ENCODE results near the gene TPCN2.

DNA sequence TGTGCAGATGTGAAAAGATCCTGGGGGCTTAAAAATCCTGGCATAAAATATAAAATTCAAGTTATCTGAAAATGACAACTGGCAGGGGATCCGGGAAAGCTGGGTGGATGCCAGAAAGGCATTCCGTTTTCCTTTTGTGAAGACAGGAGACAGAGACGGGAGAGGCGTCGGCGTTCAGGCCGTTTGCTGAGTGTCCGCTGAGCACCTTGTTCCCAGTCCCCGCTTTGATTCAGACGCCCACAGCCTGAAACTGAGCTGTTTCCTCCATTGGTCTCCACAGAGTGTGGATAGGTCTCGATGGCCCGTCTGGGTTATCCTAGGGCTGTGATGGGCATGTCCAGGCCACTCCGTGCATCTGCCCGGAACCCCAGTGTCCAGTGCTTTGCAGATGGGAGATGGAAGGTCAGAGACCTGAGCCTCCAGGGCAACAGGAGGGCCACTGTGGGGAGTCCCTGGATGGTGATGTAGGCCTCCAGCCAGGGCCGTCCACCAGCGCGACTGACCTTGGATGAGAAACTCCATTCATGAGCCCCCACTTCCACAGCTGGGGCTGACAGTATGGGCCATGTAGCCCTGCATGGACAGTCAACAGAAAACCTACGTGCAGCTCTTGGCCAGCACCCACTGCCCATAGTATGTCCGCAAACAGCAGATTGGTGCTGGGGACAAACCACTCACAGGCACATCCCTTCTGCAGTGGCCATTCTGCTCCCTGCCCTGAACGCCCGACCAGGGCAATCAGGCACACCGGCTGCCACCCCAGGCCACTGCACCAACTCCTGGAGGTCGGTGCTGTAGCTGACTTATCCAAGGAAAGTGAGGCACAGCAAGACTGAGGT lies 47.3 kb upstream of the TPCN2 start:
- no peak for TF ChIP-seq SIN3A (conservative IDR thresholded peaks at IDR 0.05 in 1 of 2, IDR thresholded peaks at IDR 0.05 in 1 of 2; ENCODE audit: low read depth in 1 of 2, low read length in 2 of 2)
- TF ChIP-seq MAX (IDR thresholded peaks at IDR 0.05): no peak
- no peak for TF ChIP-seq CTCF (IDR thresholded peaks at IDR 0.05; ENCODE audit: control extremely low read depth in 1 of 3, insufficient read depth in 1 of 3, low read depth in 1 of 3, low read length in 3 of 3)
- no peak for TF ChIP-seq EZH2 (IDR thresholded peaks at IDR 0.05; ENCODE audit: low read depth, low read length, severe bottlenecking)
- no peak for TF ChIP-seq JUN (IDR thresholded peaks at IDR 0.05; ENCODE audit: low read depth, low read length)
- no peak for TF ChIP-seq POLR2AphosphoS5 (IDR thresholded peaks at IDR 0.05; ENCODE audit: low read depth, low read length)
- TF ChIP-seq MAFK (IDR thresholded peaks at IDR 0.05; ENCODE audit: low read depth, low read length): no peak
- TF ChIP-seq BCL11A (IDR thresholded peaks at IDR 0.05; ENCODE audit: low read depth in 2 of 2, low read length in 2 of 2): no peak
- TF ChIP-seq RAD21 (IDR thresholded peaks at IDR 0.05 in 1 of 2, conservative IDR thresholded peaks at IDR 0.05 in 1 of 2; ENCODE audit: low read depth in 2 of 2, low read length in 2 of 2): no peak
- TF ChIP-seq BACH1 (IDR thresholded peaks at IDR 0.05; ENCODE audit: low read length): no peak
- no peak for TF ChIP-seq POLR2A (IDR thresholded peaks at IDR 0.05; ENCODE audit: control extremely low read depth in 1 of 2, low read depth in 2 of 2, low read length in 2 of 2)
